AG04449 (cell line): Measurements from ENCODE around the gene RNF141.

Experiments used
- CTCF ChIA-PET: fragments of 350-600 bp; formaldehyde crosslinking; extraction: SDS; loops from one replicate; lab custom pipeline; 2021; ENCODE audit warnings: antibody characterized with exemption; lab: Yijun Ruan, JAX
- POLR2A ChIA-PET: fragments of 400-600, 350-600 bp; formaldehyde crosslinking; extraction: SDS; loops from one replicate; lab custom pipeline; 2020; ENCODE audit warnings: antibody characterized with exemption, inconsistent platforms; lab: Yijun Ruan, JAX
- DNase-seq: peaks from one replicate; pipeline ENCODE4 v3.0.0-alpha.2; 2010; ENCODE audit warnings: low read depth, low spot score
- H3K4me3 ChIP-seq: 2 replicates; pipeline ENCODE4 v1.5.1; 2011; ENCODE audit warnings: low read depth, mild to moderate bottlenecking, control low read depth, low read length
- CTCF ChIP-seq: IDR thresholded peaks from one replicate; pipeline ENCODE4 v1.5.1; 2011; ENCODE audit warnings: mild to moderate bottlenecking, moderate library complexity, low read length, control low read depth, inconsistent platforms; ENCODE audit not compliant: insufficient read depth; ENCODE audit errors: missing control alignments

RNF141 gene

GRCh38 chr11:10573028-10573427, 32.0 kb upstream of the RNF141 start:
- ChIA-PET CTCF (interaction anchor here (1.4 kb wide), 1 partner anchor 32 kb away, joined by 7 read pairs; the partner anchor contains the start of gene RNF141), POLR2A (no interaction called here)

GRCh38 chr11:10572533-10572932, 31.5 kb upstream of the RNF141 start:
- no peak for TF ChIP-seq CTCF
- DNase-seq: no peak
- POLR2A ChIA-PET: no interaction called here
- CTCF ChIA-PET: interaction anchor here (2.5 kb wide), 1 partner anchor 31 kb away, joined by 10 read pairs; the partner anchor contains the start of gene RNF141
- no peak overlapping the region for H3K4me3 ChIP-seq

More at GRCh38 chr11:10573028-10573427, 32.0 kb upstream of the RNF141 start:
- DNase-seq: no peak
- no peak overlapping the region for H3K4me3 ChIP-seq
- no peak for TF ChIP-seq CTCF

- H3K4me3 ChIP-seq: no peak within 1 kb of the TSS
- ChIA-PET POLR2A (no interaction called here), CTCF (no interaction called here)
- TF ChIP-seq CTCF: no peak
- no peak for DNase-seq
Measured at GRCh38 chr11:10568486-10568941, 27.5 kb upstream of the RNF141 start, which contains the start of gene LYVE1. LYVE1 (minus strand) TSS chr11:10568665; CDS start chr11:10568532, 133 bp downstream.

DNA sequence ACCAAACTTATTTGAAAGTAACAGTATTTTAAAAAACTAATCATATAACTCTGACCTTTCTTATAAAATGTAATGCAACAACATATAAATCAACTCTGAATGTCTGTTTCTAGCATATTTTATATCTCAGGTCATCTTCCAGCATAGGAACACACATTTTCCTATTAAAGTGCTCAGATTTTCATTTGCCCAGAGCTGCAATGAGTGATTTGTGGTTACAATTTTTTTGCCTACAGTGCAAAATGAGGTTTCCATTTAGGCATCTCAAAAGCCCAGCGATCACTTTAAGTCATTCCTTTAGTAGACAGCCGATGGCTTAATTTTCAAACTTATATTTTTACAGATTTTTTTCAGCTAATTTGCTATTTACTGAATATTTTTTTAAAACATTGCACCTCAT, 26.5 kb upstream of the RNF141 start:
- no peak for DNase-seq
- TF ChIP-seq CTCF: no peak
- no peak overlapping the region for H3K4me3 ChIP-seq
- CTCF ChIA-PET: interaction anchor here (0.7 to 4.1 kb wide), 2 partner anchors 9 to 26 kb away, joined by 3 to 22 read pairs; no protein-coding TSS in a partner anchor
- POLR2A ChIA-PET: no interaction called here

GRCh38 chr11:10566257-10566957, 25.4 kb upstream of the RNF141 start:
- no peak for TF ChIP-seq CTCF
- H3K4me3 ChIP-seq: no peak overlapping the region
- POLR2A ChIA-PET: no interaction called here
- no peak for DNase-seq
- CTCF ChIA-PET: interaction anchor here (0.7 to 4.1 kb wide), 3 partner anchors 10 to 18 kb away, joined by 3 to 22 read pairs (median 3); no protein-coding TSS in a partner anchor

DNA sequence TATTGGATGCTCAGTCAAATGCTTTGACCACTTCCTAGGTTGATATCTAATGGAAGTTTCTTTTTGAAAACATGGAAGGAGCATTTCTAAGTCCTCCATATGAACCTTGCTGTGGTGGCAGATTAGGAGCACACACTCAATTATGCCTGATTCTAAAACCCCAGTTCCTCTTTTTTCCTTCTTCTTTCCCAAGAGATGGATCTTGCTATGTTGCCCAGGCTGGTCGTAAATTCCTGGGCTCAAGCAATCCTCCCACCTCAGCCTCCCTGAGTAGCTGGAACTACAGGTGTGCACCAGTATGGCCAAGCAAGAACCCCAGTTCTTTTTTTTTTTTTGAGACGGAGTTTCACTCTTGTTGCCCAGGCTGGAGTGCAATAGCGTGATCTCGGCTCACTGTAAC, 24.5 kb upstream of the RNF141 start:
- no peak for DNase-seq
- TF ChIP-seq CTCF: no peak
- no peak overlapping the region for H3K4me3 ChIP-seq
- ChIA-PET CTCF (interaction anchor here (0.7 to 4.1 kb wide), 10 partner anchors 8 to 160 kb away, joined by 3 to 22 read pairs (median 6); partner anchors contain the start of gene RNF141), POLR2A (no interaction called here)
